Activated CD4-positive, alpha-beta T cell treated with anti-CD3 and anti-CD28 coated beads, Interleukin-2, amount 50 U/mL, for 4 hours (primary cell): Measurements from ENCODE around the gene GRB2.

Experiments used
- DNase-seq, 2 experiments: peaks; one replicate each; pipeline ENCODE4 v3.0.0-alpha.2; 2020

GRB2 gene

GRCh38 chr17:75271955-75272847 lies 133.3 kb downstream of the GRB2 start:
- DNase-seq, result peak in 1 of 2 experiments; percentile 3

GRCh38 chr17:75271233-75271954 lies 134.1 kb downstream of the GRB2 start:
- peak; percentile 78 to 81 for DNase-seq

DNA sequence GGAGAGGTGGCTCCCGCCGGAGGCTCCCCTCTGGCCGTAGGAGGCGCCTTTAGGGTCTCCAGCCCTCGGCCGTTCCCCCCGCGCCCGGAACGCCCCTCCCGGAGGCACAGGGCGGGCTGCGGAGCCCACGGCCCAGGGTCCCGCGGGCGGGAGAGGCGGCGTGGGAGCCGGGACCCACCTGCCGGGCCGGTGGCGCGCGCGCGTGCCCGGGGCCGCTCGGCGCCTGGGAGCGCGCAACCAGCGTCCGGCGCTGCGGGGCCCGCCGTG lies 134.6 kb downstream of the GRB2 start, which contains the start of gene MIF4GD:
Gene MIF4GD (minus strand): TSS at position 266 of the 267 bp plus-strand sequence. CDS start 1,036 bp downstream, outside the sequence.
- DNase-seq, result no peak

GRCh38 chr17:75270218-75270965 lies 135.1 kb downstream of the GRB2 start:
- peak in 1 of 2 experiments; percentile 38 for DNase-seq

DNA sequence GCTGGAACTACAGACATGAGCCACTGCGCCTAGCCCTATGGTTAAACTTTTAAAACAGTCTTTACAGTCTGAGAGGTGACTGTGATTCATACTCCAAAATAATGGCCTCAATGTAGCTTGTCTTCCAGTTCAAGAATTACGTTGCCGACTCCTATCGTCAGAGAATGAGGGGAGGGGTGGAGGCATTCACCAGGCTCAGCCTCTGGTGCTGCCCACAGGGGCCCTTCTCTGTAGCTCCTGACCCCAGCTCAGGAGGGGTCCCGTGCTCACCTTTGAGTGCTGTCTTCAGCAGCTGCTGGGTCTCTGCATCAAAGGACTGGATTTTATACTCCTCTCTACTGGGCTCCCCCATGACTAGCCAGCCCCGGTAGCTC lies 135.6 kb downstream of the GRB2 start:
- DNase-seq, result no peak
